H1 (cell line): ENCODE measurements around the gene UBE2F. TPM values are rescaled to one million over a fixed set of nuclear protein-coding genes. Genes with fewer than 3 reads are reported as not detected.

ENCODE experiments used
- CHD2 ChIP-seq: IDR thresholded peaks from 2 replicates; pipeline ENCODE4 v1.6.1; 2012; ENCODE audit warnings: low read length, improper control_type of control experiment
- GABPA ChIP-seq: IDR thresholded peaks from 2 replicates; pipeline ENCODE4 v1.6.1; 2011; ENCODE audit warnings: mild to moderate bottlenecking, low read length, moderate library complexity, borderline replicate concordance; ENCODE audit not compliant: insufficient read depth
- JUN ChIP-seq: IDR thresholded peaks from 2 replicates; pipeline ENCODE4 v1.6.1; 2011; ENCODE audit warnings: low read depth, mild to moderate bottlenecking, improper control_type of control experiment, low read length
- polyA plus RNA-seq, 7 experiments: library from polyadenylated mRNA; depleted of rRNA in 3 of 7; stranded (reverse) in 5 of 7; unstranded in 2 of 7; fragments of >200 nt in 5 of 7; fragments of 200-250 nt in 2 of 7; gene quantifications; 1 replicate in 5 of 7; 2 replicates in 1 of 7; 4 replicates in 1 of 7; pipeline versions ENCODE4 v1.2.1 to v1.2.3, GENCODE V29; 2011 to 2013; ENCODE audit warnings: missing spikeins in 2 of 7, mixed read lengths in 2 of 7
- total RNA-seq: library from RNA; stranded (reverse); fragmentation: NEBNext Ultra II Directional; extraction: Animal tissue kit (Norgen Biotek cat#: 25700); gene quantifications from 2 replicates; pipeline ENCODE4 v1.2.1, GENCODE V29; 2021

The UBE2F gene
- total and polyA plus RNA-seq, 2 of the 8 experiments (the other 6 are each of a cell fraction or from before 2014, with no cell fraction given): 43.3 to 59.8 TPM

GRCh38 chr2:237941239-237941638, 25.6 kb upstream of the UBE2F start (continued):
- TF ChIP-seq GABPA (no peak), JUN (no peak), CHD2 (no peak)
- TF ChIP-seq, all 59 proteins: peak for 0
